Activated T-helper 2 cell treated with anti-CD3 and anti-CD28 coated beads, Interferon-gamma antibody, Interleukin-2, Interleukin-4, amounts not matched to agents 10 μg/mL and 5 μg/mL and 100 μg/mL, durations not matched to agents 14 hours and 24 hours and 36 hours (primary cell): ENCODE data around the gene EMC1. TPM values are rescaled to one million over a fixed set of nuclear protein-coding genes. Genes with fewer than 3 reads are reported as not detected.
"Not testable (repeated sequence)": the region's sequence is repeated elsewhere in the genome, so short reads cannot be mapped to it uniquely, and the experiment has no call there.

Experiments
- DNase-seq: peaks from one replicate; pipeline ENCODE4 v3.0.0; 2021; ENCODE audit warnings: low spot score
- H3K27ac Mint-ChIP-seq: one replicate; pipeline ENCODE4 v1.8.0; 2021; ENCODE audit warnings: mixed read lengths
- H3K27me3 Mint-ChIP-seq: one replicate; pipeline ENCODE4 v1.8.0; 2021; ENCODE audit warnings: low read depth, mixed read lengths
- H3K36me3 Mint-ChIP-seq: one replicate; pipeline ENCODE4 v1.8.0; 2021; ENCODE audit warnings: low read depth, mixed read lengths
- H3K4me1 Mint-ChIP-seq: one replicate; pipeline ENCODE4 v1.8.0; 2021; ENCODE audit warnings: low read depth, mixed read lengths
- H3K4me3 Mint-ChIP-seq: one replicate; pipeline ENCODE4 v1.8.0; 2021; ENCODE audit warnings: low read depth, mild to moderate bottlenecking, moderate library complexity, mixed read lengths
- H3K9me3 Mint-ChIP-seq: one replicate; pipeline ENCODE4 v1.8.0; 2021; ENCODE audit warnings: mixed read lengths
- intact Hi-C: fragments of 100-400 bp; cut with micrococcal nuclease; formaldehyde crosslinking; loops from one replicate; pipeline ENCODE4 v1.15.1; 2023
- total RNA-seq: library from RNA; stranded (reverse); gene quantifications from 2 replicates; pipeline ENCODE4 v1.2.3, GENCODE V29; 2022

Gene EMC1
- total RNA-seq = 54.0 and 57.4 TPM in 2 replicates

DNA sequence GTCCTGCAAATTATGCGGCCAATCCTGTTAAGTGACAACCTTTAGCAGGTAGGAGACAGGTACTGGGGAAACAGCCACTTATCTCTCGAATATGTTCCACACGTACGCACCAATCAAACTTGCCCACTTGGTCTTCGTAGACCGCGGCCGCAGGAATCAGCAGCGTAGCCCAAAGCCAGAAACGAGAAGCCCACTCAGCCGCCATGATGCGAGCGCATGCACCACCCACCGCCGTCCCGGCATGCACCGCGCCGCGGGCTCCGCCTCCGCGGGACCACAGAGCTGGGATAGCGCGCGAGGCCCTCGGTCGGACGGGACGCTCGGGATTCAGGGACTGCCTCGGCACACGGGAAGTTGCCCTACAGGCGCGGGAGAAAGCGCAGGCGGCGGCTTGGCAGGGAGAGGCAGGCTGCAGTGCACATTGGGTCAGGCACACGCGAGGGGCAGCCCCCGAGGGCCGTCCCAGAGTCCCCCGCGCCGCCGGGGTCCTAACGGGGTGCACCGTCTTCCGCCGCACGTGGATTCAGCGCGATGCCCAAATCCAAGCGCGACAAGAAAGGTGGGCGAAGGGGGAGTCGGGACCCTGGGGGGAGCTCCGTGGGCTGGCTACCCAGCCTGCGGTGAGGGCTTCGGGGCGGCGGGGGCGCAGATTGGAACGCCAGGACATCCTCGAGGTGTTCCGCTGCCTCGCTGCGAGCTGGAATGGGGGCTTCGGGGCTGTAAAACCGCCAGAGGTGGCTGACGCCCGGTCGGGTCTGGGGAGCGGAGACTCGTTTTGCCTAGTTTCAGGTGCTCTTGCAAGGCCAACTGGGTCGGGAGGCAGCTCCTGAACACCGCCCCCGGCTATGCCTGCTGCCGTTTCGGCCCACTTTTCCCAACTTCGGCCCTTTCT is at the start of gene EMC1, which contains the start of gene MRTO4:
Gene EMC1 (minus strand): TSS at position 220 of the 892 bp plus-strand sequence. CDS start 15 bp downstream, at position 205.
Gene MRTO4 (plus strand): TSS at position 501 of the 892 bp plus-strand sequence. CDS start 31 bp downstream, at position 532.
- intact Hi-C loops = loop anchor here (1.0 to 5.0 kb wide), 4 partner anchors 41 to 401 kb away; partner anchors contain the start of genes AKR7A2, IFFO2, SLC66A1 and UBR4
- peak within 1 kb of the TSS; percentile 93 for H3K4me3 Mint-ChIP-seq
- DNase-seq = peak; percentile 89
- H3K27ac Mint-ChIP-seq = peak within 1 kb of the TSS; percentile 97
- H3K27me3 Mint-ChIP-seq = no peaks in the 10 kb centered on the region
- H3K36me3 Mint-ChIP-seq = peaks cover 39% of the 10 kb centered on the region
- peaks cover 24% of the 10 kb centered on the region for H3K4me1 Mint-ChIP-seq
- H3K9me3 Mint-ChIP-seq = no peaks in the 10 kb centered on the region

DNA sequence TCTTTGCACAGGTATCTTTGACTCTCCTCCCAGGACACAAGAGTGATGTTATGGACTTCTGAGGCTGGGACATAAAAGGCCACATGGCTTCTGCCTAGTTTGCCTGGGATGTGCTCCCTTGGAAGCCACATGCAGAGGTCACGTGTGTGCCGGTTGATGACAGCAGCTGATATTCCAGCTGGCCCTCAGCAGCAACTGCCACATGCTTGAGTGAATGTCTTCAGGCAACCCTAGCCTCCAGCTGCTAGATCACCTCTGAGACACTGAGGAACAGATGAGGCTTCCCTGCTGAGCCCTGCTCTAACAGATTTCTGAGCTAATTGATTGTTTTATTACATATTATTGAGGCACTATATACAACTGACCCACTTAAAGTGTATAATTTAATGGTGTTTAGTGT is 48.9 kb upstream of the EMC1 start:
- intact Hi-C loops = no loop called here
- Mint-ChIP-seq H3K4me3 (no peak overlapping the region), H3K36me3 (peaks cover 34% of the 10 kb centered on the region), H3K4me1 (no peaks in the 10 kb centered on the region), H3K9me3 (peaks cover 16% of the 10 kb centered on the region), H3K27ac (no peak overlapping the region), H3K27me3 (no peaks in the 10 kb centered on the region)
- no peak for DNase-seq

DNA sequence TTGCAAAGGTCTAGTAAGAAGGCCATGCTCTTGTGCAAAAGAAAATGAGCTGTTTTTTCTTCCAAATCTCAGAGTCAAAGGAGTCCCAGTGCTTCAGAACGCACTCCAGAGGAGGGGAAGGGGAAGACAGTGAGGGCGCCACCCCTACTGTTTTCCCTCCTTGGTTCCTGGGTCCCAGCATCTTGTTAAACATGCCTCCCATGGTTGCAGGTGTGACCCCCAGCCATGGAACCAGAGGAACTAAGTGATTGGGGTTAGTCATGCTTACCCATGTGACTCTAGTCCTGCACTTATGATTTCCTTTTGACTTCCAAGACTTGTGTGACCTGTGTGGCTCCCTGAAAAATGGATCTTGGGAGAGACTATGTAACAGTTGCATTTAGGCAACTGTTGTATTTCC is 43.3 kb upstream of the EMC1 start:
- Mint-ChIP-seq H3K36me3 (peaks cover 39% of the 10 kb centered on the region), H3K4me3 (no peak overlapping the region), H3K4me1 (no peaks in the 10 kb centered on the region), H3K9me3 (peaks cover 49% of the 10 kb centered on the region), H3K27ac (no peak overlapping the region), H3K27me3 (peaks cover 3% of the 10 kb centered on the region)
- intact Hi-C loops = no loop called here
- no peak for DNase-seq

DNA sequence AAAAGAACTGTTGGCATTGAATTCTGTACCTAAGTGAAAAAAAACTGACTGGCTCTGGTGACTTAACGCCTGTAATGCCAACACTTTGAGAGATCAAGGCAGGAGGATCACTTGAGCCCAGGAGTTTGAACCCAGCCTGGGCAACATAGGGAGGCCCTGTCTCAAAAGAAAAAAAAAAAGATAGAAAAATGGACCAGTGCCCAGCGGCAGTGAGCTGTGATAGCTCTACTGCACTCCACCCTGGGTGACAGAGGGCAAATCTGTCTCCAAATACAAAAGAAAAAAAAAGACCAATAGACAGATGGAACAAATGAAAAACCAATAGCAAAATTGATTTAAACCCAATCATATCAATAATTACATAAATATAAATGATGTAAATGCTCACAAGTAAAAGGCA is 37.9 kb upstream of the EMC1 start:
- DNase-seq = no peak
- Mint-ChIP-seq H3K27me3 (peaks cover 5% of the 10 kb centered on the region), H3K27ac (no peak overlapping the region), H3K4me3 (peak overlapping the region; percentile 37), H3K9me3 (peaks cover 22% of the 10 kb centered on the region), H3K36me3 (peaks cover 19% of the 10 kb centered on the region), H3K4me1 (peaks cover 3% of the 10 kb centered on the region)
- intact Hi-C loops = no loop called here

DNA sequence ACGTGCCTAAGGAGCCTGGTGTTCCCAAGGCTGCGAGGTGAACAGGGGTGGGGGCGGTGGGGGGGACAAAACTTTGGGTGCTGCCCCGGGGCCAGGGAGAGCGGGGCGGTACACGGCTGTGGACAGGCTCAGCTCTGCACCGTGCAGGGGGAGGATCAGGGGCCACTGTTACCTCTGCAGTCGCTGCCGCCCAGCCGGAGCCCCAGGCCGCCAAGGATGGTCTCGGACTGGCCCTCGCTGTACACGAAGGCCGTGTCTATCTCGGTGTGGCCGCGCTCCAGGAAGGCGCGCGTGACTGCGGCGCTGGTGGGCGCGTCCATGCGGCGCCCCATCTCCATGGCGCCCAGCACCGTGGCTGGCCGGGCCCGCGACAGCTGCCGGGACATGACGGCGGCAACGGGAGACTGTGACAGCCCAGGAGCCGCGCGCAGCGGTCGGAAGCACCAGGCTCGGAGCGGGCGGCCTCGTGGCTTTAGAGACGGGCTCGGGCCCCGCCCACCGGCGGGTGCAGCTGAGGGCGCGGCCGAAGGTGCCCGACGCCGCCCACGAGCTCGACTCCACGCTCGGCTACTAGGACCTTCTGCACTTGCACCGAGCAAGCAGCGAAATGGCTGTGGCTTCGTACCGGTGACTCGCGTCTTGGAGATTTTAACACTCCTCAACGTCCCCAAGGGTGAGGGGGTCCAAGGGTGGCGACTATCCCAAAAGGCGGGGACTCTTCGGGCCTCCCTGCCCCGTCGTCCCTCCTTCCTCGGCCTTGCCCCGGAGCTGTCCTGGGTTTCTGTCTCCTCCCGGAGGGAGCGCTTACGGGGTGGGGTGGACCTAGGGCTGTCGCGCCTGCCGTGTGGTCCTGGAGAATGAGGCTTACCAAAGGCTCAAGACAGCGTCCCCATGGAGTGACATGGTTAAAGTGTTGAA is 37.3 kb upstream of the EMC1 start, which contains the start of gene AKR7A3:
Gene AKR7A3 (minus strand): TSS at position 447 of the 918 bp plus-strand sequence. CDS start 61 bp downstream, at position 386.
- peak; percentile 48 for DNase-seq
- H3K4me3 Mint-ChIP-seq = peak within 1 kb of the TSS; percentile 37
- intact Hi-C loops, H3K4me1 Mint-ChIP-seq, H3K27me3 Mint-ChIP-seq, H3K27ac Mint-ChIP-seq: not testable (repeated sequence)
- peaks cover 18% of the 10 kb centered on the region for H3K9me3 Mint-ChIP-seq
- H3K36me3 Mint-ChIP-seq = peaks cover 15% of the 10 kb centered on the region

DNA sequence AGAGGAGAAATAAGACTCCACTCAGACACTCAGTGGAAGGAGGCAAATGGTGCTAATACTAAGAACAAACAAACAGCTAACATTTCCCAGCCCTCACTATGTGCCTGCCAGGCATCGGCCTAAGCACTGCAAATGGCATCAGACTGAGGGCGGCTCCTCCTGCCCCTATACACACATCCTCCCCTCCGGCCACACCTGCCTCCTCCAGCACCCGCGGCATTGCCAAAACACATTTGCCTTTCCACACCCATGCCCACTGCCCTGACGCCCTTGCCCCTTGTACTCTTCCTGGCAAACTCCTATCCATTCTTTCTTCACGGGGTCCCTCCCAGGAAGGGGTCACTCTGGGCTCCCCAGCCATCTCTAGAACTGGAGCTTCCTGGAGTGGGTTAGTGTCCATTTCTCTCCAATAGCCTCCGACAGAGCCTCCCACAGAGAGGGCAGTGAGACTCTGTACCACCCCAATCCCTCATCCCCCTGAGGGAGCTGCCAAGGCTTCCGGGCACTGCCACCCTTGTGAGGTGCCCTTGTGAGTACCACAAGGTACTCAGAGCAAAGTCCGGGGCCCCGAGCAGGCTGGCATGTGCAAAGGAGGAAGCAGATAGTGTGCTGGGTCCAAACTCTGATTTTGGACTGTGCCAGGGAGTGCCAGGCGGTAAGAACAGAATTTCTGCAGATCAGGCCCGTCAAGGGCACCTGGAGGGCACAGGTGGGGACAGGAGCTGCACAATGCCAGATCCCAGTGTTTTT is 36.3 kb upstream of the EMC1 start:
- Mint-ChIP-seq H3K4me1 (peaks cover 3% of the 10 kb centered on the region), H3K36me3 (peaks cover 12% of the 10 kb centered on the region), H3K9me3 (peaks cover 9% of the 10 kb centered on the region), H3K27ac (no peak overlapping the region), H3K4me3 (peak overlapping the region; percentile 19), H3K27me3 (peaks cover 5% of the 10 kb centered on the region)
- DNase-seq = no peak
- intact Hi-C loops = no loop called here

DNA sequence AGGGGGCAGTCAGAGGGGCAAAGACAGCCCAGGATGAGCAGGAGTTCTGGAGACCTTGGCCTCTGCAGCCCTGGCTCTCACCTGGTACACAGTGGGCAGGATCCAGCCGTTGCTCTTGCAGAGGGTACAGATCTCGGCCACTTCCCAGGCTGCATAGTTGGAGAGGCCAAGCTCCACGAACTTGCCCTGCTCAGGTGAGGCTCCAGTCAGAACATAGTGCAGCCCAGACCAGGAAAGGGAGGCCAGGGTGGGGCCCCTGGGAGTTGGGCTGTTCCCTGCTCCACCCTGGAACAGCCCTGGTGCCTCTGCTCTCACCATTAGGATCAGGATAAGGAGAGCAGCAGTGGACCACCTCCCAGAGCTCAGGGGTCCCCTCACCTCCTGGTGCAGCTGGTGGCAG is 34.5 kb upstream of the EMC1 start:
- intact Hi-C loops, H3K9me3 Mint-ChIP-seq, DNase-seq, H3K36me3 Mint-ChIP-seq, H3K4me1 Mint-ChIP-seq, H3K27ac Mint-ChIP-seq, H3K27me3 Mint-ChIP-seq, H3K4me3 Mint-ChIP-seq: not testable (repeated sequence)

DNA sequence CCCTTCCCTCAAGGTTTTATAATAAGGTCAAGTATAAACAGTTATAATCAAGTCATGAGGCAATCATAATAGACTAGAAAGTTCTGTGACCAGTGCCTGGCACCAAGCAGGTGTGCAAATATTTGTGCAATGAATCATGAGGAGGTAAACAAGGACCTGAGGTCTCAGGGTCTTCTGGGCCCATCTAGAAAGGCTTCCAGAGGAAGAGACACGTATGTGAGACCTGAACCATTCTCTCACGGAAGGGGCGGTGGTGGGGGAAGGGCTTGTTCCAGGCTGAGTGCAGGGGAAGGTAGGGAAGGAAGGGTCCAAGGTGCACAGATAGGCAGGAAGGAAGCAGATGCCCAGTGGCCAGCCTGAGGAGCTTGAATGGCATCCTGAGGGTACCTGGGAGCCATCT is 34.0 kb upstream of the EMC1 start:
- H3K4me3 Mint-ChIP-seq, intact Hi-C loops, H3K36me3 Mint-ChIP-seq, H3K9me3 Mint-ChIP-seq, H3K27ac Mint-ChIP-seq, H3K27me3 Mint-ChIP-seq, H3K4me1 Mint-ChIP-seq, DNase-seq: not testable (repeated sequence)

DNA sequence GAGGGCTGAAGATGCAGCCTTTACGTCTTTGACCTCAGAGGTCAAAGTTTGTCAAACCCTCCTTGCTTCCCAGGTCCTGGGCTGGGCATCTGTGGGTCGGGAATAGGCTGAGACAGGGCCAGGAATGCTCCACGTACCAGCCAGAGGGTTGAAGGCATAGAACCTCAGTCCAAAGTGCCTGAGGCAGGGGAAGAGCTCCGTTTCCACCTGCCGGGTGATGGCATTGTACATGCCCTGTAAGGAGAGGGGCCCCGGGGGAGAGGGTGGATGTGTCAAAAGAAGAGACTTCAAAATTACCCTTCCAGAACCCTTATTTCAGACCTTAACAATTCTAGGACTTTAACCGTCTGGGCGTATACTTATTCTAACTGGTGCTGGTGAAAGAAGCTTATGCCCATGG is 33.6 kb upstream of the EMC1 start:
- intact Hi-C loops = no loop called here
- Mint-ChIP-seq H3K27ac (no peak overlapping the region), H3K36me3 (peaks cover 5% of the 10 kb centered on the region), H3K27me3 (peaks cover 4% of the 10 kb centered on the region), H3K4me1 (peaks cover 3% of the 10 kb centered on the region), H3K4me3 (no peak overlapping the region), H3K9me3 (no peaks in the 10 kb centered on the region)
- DNase-seq = no peak

DNA sequence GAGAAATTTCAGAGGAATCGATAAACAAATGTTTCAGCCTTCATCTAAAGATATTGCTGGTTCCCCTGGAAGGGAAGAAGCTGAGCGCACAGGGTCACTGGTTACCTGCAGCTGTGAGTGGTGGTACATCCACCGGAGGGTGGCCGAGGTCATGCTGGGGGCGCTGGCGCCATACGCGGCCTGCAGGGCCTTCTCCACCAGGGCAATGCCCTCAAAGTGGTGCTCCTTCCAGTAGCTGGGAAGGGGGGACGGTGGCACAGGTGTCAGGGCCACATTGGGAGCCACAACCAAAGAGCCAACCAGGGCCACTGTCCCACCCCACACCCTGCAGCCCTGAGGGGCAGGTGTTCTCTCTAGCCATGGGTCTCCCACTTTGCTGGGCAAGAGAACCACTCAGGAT is 32.6 kb upstream of the EMC1 start:
- no peaks in the 10 kb centered on the region for H3K9me3 Mint-ChIP-seq
- no peaks in the 10 kb centered on the region for H3K27me3 Mint-ChIP-seq
- no peaks in the 10 kb centered on the region for H3K4me1 Mint-ChIP-seq
- no peaks in the 10 kb centered on the region for H3K36me3 Mint-ChIP-seq
- DNase-seq = no peak
- no peak overlapping the region for H3K27ac Mint-ChIP-seq
- no peak overlapping the region for H3K4me3 Mint-ChIP-seq
- intact Hi-C loops = no loop called here

DNA sequence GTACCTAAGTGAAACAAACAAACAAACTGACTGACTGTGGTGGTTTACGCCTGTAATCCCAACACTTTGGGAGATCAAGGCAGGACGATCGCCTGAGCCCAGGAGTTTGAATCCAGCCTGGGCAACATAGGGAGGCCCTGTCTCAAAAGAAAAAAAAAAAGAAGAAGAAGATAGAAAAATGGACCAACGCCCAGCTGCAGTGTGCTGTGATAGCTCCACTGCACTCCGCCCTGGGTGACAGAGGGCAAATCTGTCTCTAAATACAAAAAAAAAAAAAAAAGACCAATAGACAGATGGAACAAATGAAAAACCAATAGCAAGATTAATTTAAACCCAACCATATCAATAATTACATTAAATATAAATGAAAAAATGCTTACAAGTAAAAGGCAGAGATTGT is 23.3 kb upstream of the EMC1 start:
- Mint-ChIP-seq H3K36me3 (peaks cover 6% of the 10 kb centered on the region), H3K4me1 (no peaks in the 10 kb centered on the region), H3K27me3 (peaks cover 9% of the 10 kb centered on the region), H3K4me3 (no peak overlapping the region), H3K27ac (no peak overlapping the region), H3K9me3 (peaks cover 9% of the 10 kb centered on the region)
- DNase-seq = no peak
- intact Hi-C loops = no loop called here

DNA sequence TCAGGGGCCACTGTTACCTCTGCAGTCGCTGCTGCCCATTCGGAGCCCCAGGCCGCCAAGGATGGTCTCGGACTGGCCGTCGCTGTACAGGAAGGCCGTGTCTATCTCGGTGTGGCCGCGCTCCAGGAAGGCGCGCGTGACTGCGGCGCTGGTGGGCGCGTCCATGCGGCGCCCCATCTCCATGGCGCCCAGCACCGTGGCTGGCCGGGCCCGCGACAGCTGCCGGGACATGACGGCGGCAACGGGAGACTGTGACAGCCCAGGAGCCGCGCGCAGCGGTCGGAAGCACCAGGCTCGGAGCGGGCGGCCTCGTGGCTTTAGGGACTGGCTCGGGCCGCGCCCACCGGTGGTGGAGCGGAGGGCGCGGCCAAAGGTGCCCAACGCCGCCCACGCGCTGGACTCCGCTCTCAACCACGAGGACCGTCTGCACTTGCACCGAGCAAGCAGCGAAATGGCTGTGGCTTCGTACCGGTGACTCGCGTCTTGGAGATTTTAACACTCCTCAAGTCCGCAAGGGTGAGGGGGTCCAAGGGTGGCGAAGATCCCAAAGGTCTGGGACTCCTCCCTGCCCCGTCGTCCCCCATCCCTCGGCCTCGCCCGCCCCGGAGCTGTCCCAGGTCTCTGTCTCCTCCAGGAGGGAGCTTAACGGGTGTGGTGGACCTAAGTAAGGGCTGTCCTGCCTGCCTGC is 22.7 kb upstream of the EMC1 start:
- H3K27ac Mint-ChIP-seq, H3K4me1 Mint-ChIP-seq, H3K36me3 Mint-ChIP-seq, DNase-seq, intact Hi-C loops, H3K4me3 Mint-ChIP-seq, H3K9me3 Mint-ChIP-seq, H3K27me3 Mint-ChIP-seq: not testable (repeated sequence)
